Panc1 (cell line): Measurements from ENCODE around the gene RBM7. TPM values are rescaled to one million over a fixed set of nuclear protein-coding genes. Genes with fewer than 3 reads are reported as not detected.

Experiments used
- ATAC-seq: fragments of 200-7000 bp; cut with Tn5 transposase; 2 replicates; pipeline ENCODE4 v1.9.1; 2020; ENCODE audit warnings: mild to moderate bottlenecking, moderate library complexity
- BruUV-seq: library from RNA; stranded (reverse); fragments of 400-500 nt; replicated peaks from 2 replicates; lab custom pipeline; 2021; lab: Mats Ljungman, UMichigan
- CTCF ChIA-PET: fragments of 300-600 bp; sonication (Branson Sonifier 250); formaldehyde crosslinking; loops from one replicate; lab custom pipeline; 2022; ENCODE audit warnings: antibody characterized with exemption; lab: Charles Lee
- POLR2A ChIA-PET: fragments of 300-600 bp; sonication (Branson Sonifier 250); formaldehyde crosslinking; loops from one replicate; lab custom pipeline; 2022; ENCODE audit warnings: antibody characterized with exemption; lab: Charles Lee
- DNase-seq: peaks from one replicate; pipeline ENCODE4 v3.0.0-alpha.2; 2010; ENCODE audit warnings: low read depth, low spot score
- H3K27ac ChIP-seq: 2 replicates; pipeline ENCODE4 v1.5.1; 2011; ENCODE audit warnings: mild to moderate bottlenecking, low read length, inconsistent platforms
- H3K27me3 ChIP-seq: fragments of 200-500 bp; sonication (Bioruptor generic); 2 replicates; pipeline ENCODE4 v1.6.0; 2014; ENCODE audit warnings: low read length, inconsistent platforms; ENCODE audit not compliant: control insufficient read depth, insufficient read depth
- H3K36me3 ChIP-seq: fragments of 200-500 bp; sonication (Bioruptor generic); 2 replicates; pipeline ENCODE4 v1.5.1; 2014; ENCODE audit warnings: inconsistent platforms, mild to moderate bottlenecking, low read length, moderate library complexity; ENCODE audit not compliant: control insufficient read depth, insufficient read depth
- H3K4me1 ChIP-seq: 2 replicates; pipeline ENCODE4 v1.5.1; 2011; ENCODE audit warnings: inconsistent platforms, mild to moderate bottlenecking, low read length, moderate library complexity; ENCODE audit not compliant: control insufficient read depth, insufficient read depth
- H3K4me3 ChIP-seq, 2 experiments: 2 replicates each; pipeline ENCODE4 v1.5.1; 2011 to 2012; ENCODE audit warnings: low read depth in 2 of 2, low read length in 2 of 2, mild to moderate bottlenecking in 2 of 2, inconsistent platforms in 1 of 2, moderate library complexity in 1 of 2
- H3K9me3 ChIP-seq: fragments of 200-500 bp; sonication (Bioruptor generic); 2 replicates; pipeline ENCODE4 v1.5.1; 2014; ENCODE audit warnings: low read depth, mild to moderate bottlenecking, inconsistent platforms, low read length, moderate library complexity; ENCODE audit not compliant: control insufficient read depth, insufficient read depth
- POLR2AphosphoS5 ChIP-seq: IDR thresholded peaks from 2 replicates; pipeline ENCODE4 v1.6.1; 2012; ENCODE audit warnings: mild to moderate bottlenecking, low read depth, low read length, moderate library complexity
- SIN3A ChIP-seq: IDR thresholded peaks from 2 replicates; pipeline ENCODE4 v1.6.1; 2012; ENCODE audit warnings: low read depth, mild to moderate bottlenecking, low read length, moderate library complexity, borderline replicate concordance; ENCODE audit not compliant: insufficient read depth
- TCF7L2 ChIP-seq: IDR thresholded peaks from 2 replicates; pipeline ENCODE4 v1.6.1; 2011; ENCODE audit warnings: mild to moderate bottlenecking, low read depth, low read length, inconsistent platforms
- in situ Hi-C: cut with HindIII; loops from 2 replicates; pipeline ENCODE4 v1.10.0; 2016; ENCODE audit warnings: low sequenced_read_pairs, low pct_unique_long_range_greater_than_20kb
- intact Hi-C: fragments of 100-400 bp; cut with micrococcal nuclease; formaldehyde crosslinking; loops from one replicate; pipeline ENCODE4 v1.10.0; 2022; ENCODE audit not compliant: unreplicated experiment
- total RNA-seq: library from RNA; stranded (reverse); gene quantifications from one replicate; pipeline ENCODE4 v1.2.1, GENCODE V29; 2021; ENCODE audit not compliant: unreplicated experiment
- TF ChIP-seq, protein P1 (sequence below): fragments of 450-650 bp; IDR thresholded peaks from 2 replicates; pipeline ENCODE4 v1.5.1; 2017; ENCODE audit warnings: mild to moderate bottlenecking
- TF ChIP-seq, protein P2 (sequence below), 2 experiments: IDR thresholded peaks; 2 replicates each; pipeline ENCODE4 v1.6.1; 2011 to 2012; ENCODE audit warnings: low read depth in 2 of 2, control low read depth in 1 of 2, low read length in 1 of 2, mild to moderate bottlenecking in 1 of 2, moderate library complexity in 1 of 2; ENCODE audit not compliant: insufficient read depth in 1 of 2

The RBM7 gene
- total RNA-seq, 1 experiment from 2014 or later, result 35.2 TPM

DNA sequence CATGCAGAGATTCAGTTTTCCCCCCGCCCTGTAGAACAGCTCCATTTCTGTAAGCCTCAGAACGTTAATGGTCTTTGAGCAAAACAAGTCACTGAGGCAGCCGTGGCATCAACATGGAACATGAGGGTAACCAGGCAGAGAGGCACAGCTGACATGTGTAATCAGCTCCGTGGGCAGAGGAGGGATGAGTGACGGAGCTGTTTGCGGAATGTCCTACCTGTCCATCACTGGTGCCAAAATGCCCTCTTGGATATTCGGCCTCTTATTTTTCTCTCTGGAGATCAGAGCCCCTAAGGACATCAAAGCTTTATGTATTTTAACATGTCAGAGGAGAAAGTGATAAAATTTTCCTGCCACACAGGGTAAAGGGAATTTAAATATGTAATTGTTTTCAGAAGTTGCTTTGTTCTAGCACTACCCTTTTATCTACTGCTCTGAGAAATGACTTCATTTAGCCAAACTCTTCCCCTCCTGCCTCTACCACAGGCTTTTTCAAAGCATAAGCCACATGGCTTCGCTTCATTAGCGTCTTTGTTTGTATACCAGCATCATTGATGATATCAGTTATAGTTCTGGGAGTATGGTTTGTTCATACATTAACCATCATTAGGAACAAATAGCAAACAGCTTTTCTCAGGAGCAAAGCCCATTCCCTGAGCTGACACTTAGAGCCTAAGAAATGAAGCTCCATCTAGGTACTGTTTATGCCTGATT, 33.1 kb upstream of the RBM7 start:
- Histone ChIP-seq H3K9me3 (no peaks in the 10 kb centered on the region), H3K27me3 (peaks cover 23% of the 10 kb centered on the region), H3K4me1 (no peaks in the 10 kb centered on the region), H3K36me3 (no peaks in the 10 kb centered on the region), H3K27ac (no peak overlapping the region), H3K4me3 (no peak overlapping the region)
- DNase-seq (no peak), ATAC-seq (no peak)
- intact Hi-C loops, result no loop called here
- ChIA-PET CTCF (no interaction called here), POLR2A (no interaction called here)
- TF ChIP-seq POLR2AphosphoS5 (no peak), SIN3A (no peak), TCF7L2 (no peak)
- TF ChIP-seq, protein P1, sequence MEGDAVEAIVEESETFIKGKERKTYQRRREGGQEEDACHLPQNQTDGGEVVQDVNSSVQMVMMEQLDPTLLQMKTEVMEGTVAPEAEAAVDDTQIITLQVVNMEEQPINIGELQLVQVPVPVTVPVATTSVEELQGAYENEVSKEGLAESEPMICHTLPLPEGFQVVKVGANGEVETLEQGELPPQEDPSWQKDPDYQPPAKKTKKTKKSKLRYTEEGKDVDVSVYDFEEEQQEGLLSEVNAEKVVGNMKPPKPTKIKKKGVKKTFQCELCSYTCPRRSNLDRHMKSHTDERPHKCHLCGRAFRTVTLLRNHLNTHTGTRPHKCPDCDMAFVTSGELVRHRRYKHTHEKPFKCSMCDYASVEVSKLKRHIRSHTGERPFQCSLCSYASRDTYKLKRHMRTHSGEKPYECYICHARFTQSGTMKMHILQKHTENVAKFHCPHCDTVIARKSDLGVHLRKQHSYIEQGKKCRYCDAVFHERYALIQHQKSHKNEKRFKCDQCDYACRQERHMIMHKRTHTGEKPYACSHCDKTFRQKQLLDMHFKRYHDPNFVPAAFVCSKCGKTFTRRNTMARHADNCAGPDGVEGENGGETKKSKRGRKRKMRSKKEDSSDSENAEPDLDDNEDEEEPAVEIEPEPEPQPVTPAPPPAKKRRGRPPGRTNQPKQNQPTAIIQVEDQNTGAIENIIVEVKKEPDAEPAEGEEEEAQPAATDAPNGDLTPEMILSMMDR, result no peak
- TF ChIP-seq, protein P2, sequence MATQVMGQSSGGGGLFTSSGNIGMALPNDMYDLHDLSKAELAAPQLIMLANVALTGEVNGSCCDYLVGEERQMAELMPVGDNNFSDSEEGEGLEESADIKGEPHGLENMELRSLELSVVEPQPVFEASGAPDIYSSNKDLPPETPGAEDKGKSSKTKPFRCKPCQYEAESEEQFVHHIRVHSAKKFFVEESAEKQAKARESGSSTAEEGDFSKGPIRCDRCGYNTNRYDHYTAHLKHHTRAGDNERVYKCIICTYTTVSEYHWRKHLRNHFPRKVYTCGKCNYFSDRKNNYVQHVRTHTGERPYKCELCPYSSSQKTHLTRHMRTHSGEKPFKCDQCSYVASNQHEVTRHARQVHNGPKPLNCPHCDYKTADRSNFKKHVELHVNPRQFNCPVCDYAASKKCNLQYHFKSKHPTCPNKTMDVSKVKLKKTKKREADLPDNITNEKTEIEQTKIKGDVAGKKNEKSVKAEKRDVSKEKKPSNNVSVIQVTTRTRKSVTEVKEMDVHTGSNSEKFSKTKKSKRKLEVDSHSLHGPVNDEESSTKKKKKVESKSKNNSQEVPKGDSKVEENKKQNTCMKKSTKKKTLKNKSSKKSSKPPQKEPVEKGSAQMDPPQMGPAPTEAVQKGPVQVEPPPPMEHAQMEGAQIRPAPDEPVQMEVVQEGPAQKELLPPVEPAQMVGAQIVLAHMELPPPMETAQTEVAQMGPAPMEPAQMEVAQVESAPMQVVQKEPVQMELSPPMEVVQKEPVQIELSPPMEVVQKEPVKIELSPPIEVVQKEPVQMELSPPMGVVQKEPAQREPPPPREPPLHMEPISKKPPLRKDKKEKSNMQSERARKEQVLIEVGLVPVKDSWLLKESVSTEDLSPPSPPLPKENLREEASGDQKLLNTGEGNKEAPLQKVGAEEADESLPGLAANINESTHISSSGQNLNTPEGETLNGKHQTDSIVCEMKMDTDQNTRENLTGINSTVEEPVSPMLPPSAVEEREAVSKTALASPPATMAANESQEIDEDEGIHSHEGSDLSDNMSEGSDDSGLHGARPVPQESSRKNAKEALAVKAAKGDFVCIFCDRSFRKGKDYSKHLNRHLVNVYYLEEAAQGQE (IDR thresholded peaks at IDR 0.05; ENCODE audit: insufficient read depth in 1 of 2, low read depth in 2 of 2, low read length in 1 of 2), result no peak
- in situ Hi-C loops, result no loop called here
- BruUV-seq, result no TSS peak

DNA sequence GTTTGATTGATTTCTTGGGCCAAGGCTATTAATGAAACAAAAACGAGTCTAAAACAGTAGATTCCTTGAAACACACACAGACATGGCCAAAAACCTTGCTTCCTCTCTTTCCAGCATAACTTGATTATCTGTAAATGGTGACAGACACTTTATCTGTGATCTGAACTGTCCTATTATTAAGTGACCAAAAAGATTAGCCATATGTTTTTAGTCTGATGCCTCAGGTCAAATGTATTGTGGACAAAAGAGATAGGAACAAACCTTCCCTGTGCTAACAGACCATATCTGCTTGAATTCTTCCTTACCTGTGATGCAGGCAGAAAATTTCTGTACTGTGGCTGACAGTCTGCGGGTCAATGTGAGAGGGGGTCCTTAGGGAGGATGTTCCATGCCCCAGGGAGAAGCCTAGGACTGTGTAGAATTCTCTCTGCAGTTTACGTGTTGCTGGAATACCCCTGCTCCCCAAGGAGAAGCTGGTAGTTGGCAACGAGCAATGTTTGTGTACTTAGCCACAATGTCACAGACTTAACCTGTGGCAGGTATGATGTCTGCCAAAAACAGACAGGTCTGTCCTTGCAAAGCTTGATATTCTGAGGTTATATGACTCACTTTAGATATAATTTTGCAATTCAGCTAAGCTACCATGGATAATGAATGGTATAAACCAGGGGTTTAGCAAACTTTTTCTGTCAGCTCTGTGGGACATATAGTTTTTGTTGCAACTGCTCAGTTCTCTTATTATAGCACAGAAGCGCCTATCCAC, 31.4 kb upstream of the RBM7 start:
- no peak overlapping the region for H3K27ac ChIP-seq
- BruUV-seq, result no TSS peak
- ATAC-seq (no peak), DNase-seq (no peak)
- intact Hi-C loops (no loop called here), in situ Hi-C loops (no loop called here)
- ChIA-PET POLR2A (interaction anchor here (0.6 kb wide), 1 partner anchor 33 kb away, joined by 14 read pairs; no protein-coding TSS in a partner anchor), CTCF (no interaction called here)
- TF ChIP-seq POLR2AphosphoS5, result no peak
- no peak for TF ChIP-seq SIN3A
- no peak for TF ChIP-seq TCF7L2
- TF ChIP-seq, protein P1, result no peak
- TF ChIP-seq, protein P2 (IDR thresholded peaks at IDR 0.05; ENCODE audit: insufficient read depth in 1 of 2, low read depth in 2 of 2, low read length in 1 of 2), result no peak
- no peaks in the 10 kb centered on the region for H3K9me3 ChIP-seq
- no peaks in the 10 kb centered on the region for H3K4me1 ChIP-seq
- no peak overlapping the region for H3K4me3 ChIP-seq
- peaks cover 32% of the 10 kb centered on the region for H3K27me3 ChIP-seq
- H3K36me3 ChIP-seq, result no peaks in the 10 kb centered on the region
